Endothelial cell (in vitro differentiated cells): ENCODE results near the gene EGFLAM. TPM values are rescaled to one million over a fixed set of nuclear protein-coding genes. Genes with fewer than 3 reads are reported as not detected.

Experiments used
- DNase-seq: peaks from one replicate; pipeline ENCODE4 v3.0.0; 2021; ENCODE audit warnings: low spot score
- H3K27ac Mint-ChIP-seq: one replicate; pipeline ENCODE4 v1.8.0; 2021; ENCODE audit warnings: mixed read lengths, inconsistent platforms; ENCODE audit not compliant: unreplicated experiment
- H3K27me3 Mint-ChIP-seq: one replicate; pipeline ENCODE4 v1.8.0; 2021; ENCODE audit warnings: mild to moderate bottlenecking, moderate library complexity, mixed read lengths, inconsistent platforms; ENCODE audit not compliant: unreplicated experiment
- H3K36me3 Mint-ChIP-seq: one replicate; pipeline ENCODE4 v1.8.0; 2021; ENCODE audit warnings: mild to moderate bottlenecking, low read depth, mixed read lengths, inconsistent platforms; ENCODE audit not compliant: unreplicated experiment
- H3K4me1 Mint-ChIP-seq: one replicate; pipeline ENCODE4 v1.8.0; 2021; ENCODE audit warnings: mild to moderate bottlenecking, mixed read lengths, inconsistent platforms; ENCODE audit not compliant: unreplicated experiment
- H3K4me3 Mint-ChIP-seq: one replicate; pipeline ENCODE4 v1.8.0; 2021; ENCODE audit warnings: mild to moderate bottlenecking, mixed read lengths, inconsistent platforms; ENCODE audit not compliant: unreplicated experiment
- H3K9me3 Mint-ChIP-seq: one replicate; pipeline ENCODE4 v1.8.0; 2021; ENCODE audit warnings: mixed read lengths, inconsistent platforms; ENCODE audit not compliant: unreplicated experiment
- total RNA-seq: library from RNA; stranded (reverse); fragmentation: NEBNext Ultra II Directional; extraction: Animal tissue kit (Norgen Biotek cat#: 25700); gene quantifications from one replicate; pipeline ENCODE4 v1.2.1, GENCODE V29; 2021; ENCODE audit not compliant: unreplicated experiment
- TF ChIP-seq, protein P1 (sequence below): fragments of 200-600 bp; sonication (generic); IDR thresholded peaks from one replicate; pipeline ENCODE4 v1.5.0; 2021; ENCODE audit warnings: antibody characterized with exemption; ENCODE audit not compliant: unreplicated experiment

The EGFLAM gene
- total RNA-seq, 1 donor from 2014 or later = 29.6 TPM

DNA sequence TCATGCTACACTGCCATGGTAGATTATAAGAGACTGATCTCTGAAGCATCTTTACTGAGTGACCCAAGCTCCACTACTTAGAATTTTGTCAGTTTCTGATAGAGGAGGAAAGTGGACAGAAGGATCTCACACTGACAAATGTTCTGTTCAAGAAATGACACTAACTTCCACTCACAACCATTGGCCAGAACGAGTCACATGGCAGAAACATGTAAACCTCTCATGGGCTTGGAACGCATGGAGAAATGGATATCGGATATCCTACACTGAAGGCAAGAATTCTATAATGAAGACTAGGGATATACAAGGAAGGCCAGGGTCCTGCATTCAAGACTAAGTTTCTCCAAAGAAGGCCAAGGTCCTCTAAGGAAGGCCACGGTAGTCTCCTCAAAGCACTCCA lies 31.1 kb downstream of the EGFLAM start:
- H3K9me3 Mint-ChIP-seq = no peaks in the 10 kb centered on the region
- H3K36me3 Mint-ChIP-seq = no peaks in the 10 kb centered on the region
- no peak for DNase-seq
- H3K4me1 Mint-ChIP-seq = peaks cover 15% of the 10 kb centered on the region
- no peaks in the 10 kb centered on the region for H3K27me3 Mint-ChIP-seq
- H3K4me3 Mint-ChIP-seq = no peak overlapping the region
- TF ChIP-seq, protein P1, sequence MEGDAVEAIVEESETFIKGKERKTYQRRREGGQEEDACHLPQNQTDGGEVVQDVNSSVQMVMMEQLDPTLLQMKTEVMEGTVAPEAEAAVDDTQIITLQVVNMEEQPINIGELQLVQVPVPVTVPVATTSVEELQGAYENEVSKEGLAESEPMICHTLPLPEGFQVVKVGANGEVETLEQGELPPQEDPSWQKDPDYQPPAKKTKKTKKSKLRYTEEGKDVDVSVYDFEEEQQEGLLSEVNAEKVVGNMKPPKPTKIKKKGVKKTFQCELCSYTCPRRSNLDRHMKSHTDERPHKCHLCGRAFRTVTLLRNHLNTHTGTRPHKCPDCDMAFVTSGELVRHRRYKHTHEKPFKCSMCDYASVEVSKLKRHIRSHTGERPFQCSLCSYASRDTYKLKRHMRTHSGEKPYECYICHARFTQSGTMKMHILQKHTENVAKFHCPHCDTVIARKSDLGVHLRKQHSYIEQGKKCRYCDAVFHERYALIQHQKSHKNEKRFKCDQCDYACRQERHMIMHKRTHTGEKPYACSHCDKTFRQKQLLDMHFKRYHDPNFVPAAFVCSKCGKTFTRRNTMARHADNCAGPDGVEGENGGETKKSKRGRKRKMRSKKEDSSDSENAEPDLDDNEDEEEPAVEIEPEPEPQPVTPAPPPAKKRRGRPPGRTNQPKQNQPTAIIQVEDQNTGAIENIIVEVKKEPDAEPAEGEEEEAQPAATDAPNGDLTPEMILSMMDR = no peak
- H3K27ac Mint-ChIP-seq = no peak overlapping the region

DNA sequence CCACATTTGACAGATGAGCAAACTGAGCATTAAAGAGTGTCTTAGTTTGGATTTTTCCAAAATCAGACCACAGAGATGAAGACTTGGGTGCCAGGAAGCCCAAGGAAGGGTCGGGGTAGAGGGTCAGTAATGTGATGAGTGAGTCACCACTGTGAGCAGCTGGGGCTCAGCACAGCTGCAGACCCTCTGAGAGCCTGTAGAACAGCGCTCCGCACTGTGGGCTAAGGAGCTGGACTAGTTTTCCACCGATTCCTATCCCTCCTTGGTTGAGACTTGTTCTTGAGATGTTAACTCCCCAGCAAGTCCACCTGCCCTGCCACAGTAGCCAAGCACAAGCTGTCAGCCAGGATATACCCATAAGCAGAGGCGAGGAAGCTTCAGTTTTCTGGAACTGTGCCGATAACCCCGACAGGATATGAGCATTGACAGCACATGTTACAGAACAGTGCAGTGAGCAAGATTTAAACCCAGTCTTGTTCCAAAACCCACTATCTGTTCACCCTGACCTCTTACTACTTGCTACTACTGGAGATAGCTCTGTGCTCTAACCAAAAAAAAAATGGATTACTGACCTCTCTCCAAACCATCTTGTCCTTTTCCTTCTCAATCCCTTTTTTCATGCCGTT lies 31.8 kb downstream of the EGFLAM start:
- Mint-ChIP-seq H3K27me3 (no peaks in the 10 kb centered on the region), H3K36me3 (no peaks in the 10 kb centered on the region), H3K9me3 (no peaks in the 10 kb centered on the region), H3K4me1 (peaks cover 12% of the 10 kb centered on the region), H3K4me3 (no peak overlapping the region), H3K27ac (no peak overlapping the region)
- TF ChIP-seq, protein P1 = no peak
- DNase-seq = no peak

DNA sequence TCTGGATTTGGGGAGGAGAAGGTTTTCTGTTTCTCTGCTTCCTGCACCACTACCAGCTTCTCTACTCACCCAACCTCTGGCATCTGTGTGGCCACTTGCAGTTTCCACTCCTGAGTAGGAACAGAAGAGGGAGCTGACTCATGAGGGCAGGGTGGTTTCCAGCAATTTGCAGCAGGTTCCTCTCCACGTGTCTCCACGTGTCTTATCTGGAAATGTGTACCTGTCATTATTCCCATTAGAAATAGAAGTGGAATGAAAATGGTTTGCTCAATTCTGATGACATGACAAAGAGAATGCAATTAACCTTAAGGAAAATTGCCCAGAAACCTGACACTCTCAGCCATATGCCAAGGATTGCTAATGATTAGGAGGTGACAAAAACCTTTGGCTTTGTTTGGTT lies 33.0 kb downstream of the EGFLAM start:
- no peaks in the 10 kb centered on the region for H3K27me3 Mint-ChIP-seq
- H3K36me3 Mint-ChIP-seq = no peaks in the 10 kb centered on the region
- DNase-seq = no peak
- no peak overlapping the region for H3K27ac Mint-ChIP-seq
- TF ChIP-seq, protein P1 = no peak
- H3K9me3 Mint-ChIP-seq = no peaks in the 10 kb centered on the region
- H3K4me1 Mint-ChIP-seq = peaks cover 12% of the 10 kb centered on the region
- H3K4me3 Mint-ChIP-seq = no peak overlapping the region

DNA sequence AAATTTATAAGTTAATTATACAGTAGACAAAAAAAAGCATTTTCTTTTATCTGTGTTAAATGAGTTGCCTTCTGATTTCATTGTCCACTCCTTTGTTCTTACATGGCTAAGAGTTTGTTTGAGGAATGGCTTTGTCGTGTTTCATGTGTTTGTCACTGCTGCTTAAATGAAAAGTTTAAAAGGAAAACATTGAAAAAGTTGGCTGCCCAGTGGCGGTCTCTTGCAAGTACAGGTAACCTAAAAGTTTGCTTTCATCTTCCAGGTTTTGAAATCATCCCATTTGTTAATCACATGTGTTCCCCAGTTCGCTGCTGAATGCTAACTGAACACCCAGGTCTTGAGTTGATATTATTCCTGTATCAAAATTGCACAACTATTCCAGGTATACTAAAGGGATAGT lies 33.9 kb downstream of the EGFLAM start:
- no peak for DNase-seq
- H3K27ac Mint-ChIP-seq = no peak overlapping the region
- H3K4me3 Mint-ChIP-seq = no peak overlapping the region
- H3K27me3 Mint-ChIP-seq = no peaks in the 10 kb centered on the region
- H3K36me3 Mint-ChIP-seq = no peaks in the 10 kb centered on the region
- H3K9me3 Mint-ChIP-seq = no peaks in the 10 kb centered on the region
- TF ChIP-seq, protein P1 = no peak
- H3K4me1 Mint-ChIP-seq = peaks cover 12% of the 10 kb centered on the region

DNA sequence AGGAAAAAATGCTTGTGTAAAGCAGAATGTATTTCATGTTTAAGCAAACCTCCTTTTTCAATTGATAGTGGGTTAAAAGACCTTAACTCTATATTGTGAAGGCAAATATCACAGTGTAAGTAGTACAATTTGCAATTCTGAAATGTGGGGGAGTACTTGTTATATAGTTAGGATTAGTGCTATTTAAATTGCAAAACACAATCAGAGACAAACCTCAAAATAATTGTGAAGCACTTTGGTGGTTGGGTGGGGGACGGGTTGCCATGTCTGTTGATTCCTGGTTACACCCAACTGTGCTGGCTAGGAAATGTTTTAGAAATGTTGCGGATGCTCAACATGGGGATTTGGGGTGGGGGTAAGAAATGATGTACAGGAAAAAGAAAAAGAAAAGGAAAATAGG lies 37.4 kb downstream of the EGFLAM start:
- DNase-seq = no peak
- H3K27me3 Mint-ChIP-seq = no peaks in the 10 kb centered on the region
- peaks cover 12% of the 10 kb centered on the region for H3K4me1 Mint-ChIP-seq
- no peaks in the 10 kb centered on the region for H3K9me3 Mint-ChIP-seq
- H3K27ac Mint-ChIP-seq = no peak overlapping the region
- TF ChIP-seq, protein P1 = no peak
- H3K36me3 Mint-ChIP-seq = no peaks in the 10 kb centered on the region
- H3K4me3 Mint-ChIP-seq = no peak overlapping the region
